Lower leg skin (tissue), 4 donors: Measurements from ENCODE around the gene AP1M2. TPM values are rescaled to one million over a fixed set of nuclear protein-coding genes. Genes with fewer than 3 reads are reported as not detected.
A peak's percentile ranks its signal among the peaks of the same experiment; 100 is the strongest.

ENCODE experiments used
- DNase-seq, 2 donors: peaks; one replicate each; pipeline ENCODE4 v3.0.0-alpha.2; 2019; ENCODE audit warnings: low spot score in 2 of 2
- H3K4me3 ChIP-seq: fragments of 200-600 bp; sonication (generic); 2 replicates; pipeline ENCODE4 v1.5.1; 2017; ENCODE audit warnings: mild to moderate bottlenecking, low read depth; ENCODE audit not compliant: poor library complexity, severe bottlenecking
- CTCF ChIP-seq, 3 donors: fragments of 450-650 bp; IDR thresholded peaks; one replicate each; pipeline ENCODE4 v1.5.1; 2016; ENCODE audit warnings: antibody characterized with exemption in 3 of 3, mild to moderate bottlenecking in 3 of 3, moderate library complexity in 2 of 3
- POLR2A ChIP-seq, 2 donors: fragments of 450-650 bp; IDR thresholded peaks; one replicate each; pipeline ENCODE4 v1.6.1; 2016 to 2017; ENCODE audit warnings: antibody characterized with exemption in 2 of 2, mild to moderate bottlenecking in 1 of 2, moderate library complexity in 1 of 2
- WGBS, 2 donors: methylation state at CpG; one replicate each; pipeline ENCODE4 v1.1.5; 2018; 5-methylcytosine and 5-hydroxymethylcytosine counted together
- intact Hi-C: fragments of 100-400 bp; cut with DNase I; formaldehyde crosslinking; loops from one replicate; pipeline ENCODE4 v1.15.0; 2023; ENCODE audit warnings: low total_unique reads
- total RNA-seq, 4 donors: library from RNA; depleted of rRNA; stranded (reverse); fragments of >200 nt; gene quantifications; one replicate each; pipeline ENCODE4 v1.1.0, GENCODE V29; 2016

AP1M2 gene
- total RNA-seq, 4 donors from 2014 or later: 61.3 to 70.3 (median 63.8) TPM

- H3K4me3 ChIP-seq: no peak overlapping the region
- no peak for TF ChIP-seq CTCF (IDR thresholded peaks at IDR 0.05)
- TF ChIP-seq POLR2A (IDR thresholded peaks at IDR 0.05): no peak
- 25 to 27% methylated on average over 9 of the region's 9 CpGs for WGBS, 2 donors
- no peak for DNase-seq
- intact Hi-C loops: no loop called here
Measured at GRCh38 chr19:10603873-10604459, 16.9 kb upstream of the AP1M2 start.

- WGBS, 2 donors: 7% methylated on average over 18 of the region's 19 CpGs
- H3K4me3 ChIP-seq: peak overlapping the region; percentile 68
- TF ChIP-seq CTCF (IDR thresholded peaks at IDR 0.05): no peak
- no peak for TF ChIP-seq POLR2A (IDR thresholded peaks at IDR 0.05)
- intact Hi-C loops: no loop called here
- DNase-seq: peak in 1 of 2 donors; percentile 90
Measured at GRCh38 chr19:10603084-10603872, 16.2 kb upstream of the AP1M2 start.

- peak overlapping the region; percentile 68 for H3K4me3 ChIP-seq
- DNase-seq: peak; percentile 77 to 97
- no peak for TF ChIP-seq POLR2A (IDR thresholded peaks at IDR 0.05)
- TF ChIP-seq CTCF (IDR thresholded peaks at IDR 0.05): no peak
- intact Hi-C loops: no loop called here
- 0 to 1% methylated on average over 32 to 35 of the region's 76 CpGs for WGBS, 2 donors
Measured at GRCh38 chr19:10602330-10603083, 15.4 kb upstream of the AP1M2 start.

GRCh38 chr19:10601999-10602329 lies 14.9 kb upstream of the AP1M2 start:
- TF ChIP-seq CTCF (IDR thresholded peaks at IDR 0.05) (no peak), POLR2A (IDR thresholded peaks at IDR 0.05) (no peak)
- H3K4me3 ChIP-seq: no peak overlapping the region
- WGBS, 2 donors: 22 to 23% methylated on average over 7 of the region's 7 CpGs
- intact Hi-C loops: no loop called here
- no peak for DNase-seq

- TF ChIP-seq CTCF (IDR thresholded peaks at IDR 0.05) (no peak), POLR2A (IDR thresholded peaks at IDR 0.05) (no peak)
- WGBS, 2 donors: 94 to 95% methylated on average over 5 of the region's 5 CpGs
- intact Hi-C loops: no loop called here
- H3K4me3 ChIP-seq: no peak overlapping the region
- no peak for DNase-seq
Measured at GRCh38 chr19:10600149-10600548, 13.0 kb upstream of the AP1M2 start.
